GM12878 (cell line): ENCODE results near the gene SLC43A1. TPM values are rescaled to one million over a fixed set of nuclear protein-coding genes. Genes with fewer than 3 reads are reported as not detected.

Source experiments
- ATAC-seq: fragments of 200-7000 bp; cut with Tn5 transposase; 3 replicates; pipeline ENCODE4 v1.9.1; 2020; ENCODE audit warnings: mild to moderate bottlenecking, moderate library complexity
- BruUV-seq: library from RNA; stranded (reverse); fragments of 400-500 nt; replicated peaks from 2 replicates; lab custom pipeline; 2021; lab: Mats Ljungman, UMichigan
- CTCF ChIA-PET: fragments of 300-600 bp; sonication (Branson Sonifier 250); formaldehyde crosslinking; extraction: SDS; loops from one replicate; lab custom pipeline; 2021; ENCODE audit warnings: inconsistent platforms; lab: Yijun Ruan, JAX
- POLR2A ChIA-PET: fragments of 350-600 bp; formaldehyde crosslinking; extraction: SDS; loops from one replicate; lab custom pipeline; 2021; ENCODE audit warnings: inconsistent platforms; lab: Charles Lee
- RAD21 ChIA-PET: fragments of 300-600 bp; sonication (Branson Sonifier 250); formaldehyde crosslinking; loops from one replicate; lab custom pipeline; 2023; ENCODE audit warnings: antibody characterized with exemption; ENCODE audit not compliant: unreplicated experiment; lab: Charles Lee
- SMC1A ChIA-PET: fragments of 300-600 bp; sonication (Branson Sonifier 250); formaldehyde crosslinking; loops from one replicate; lab custom pipeline; 2023; ENCODE audit not compliant: unreplicated experiment, uncharacterized antibody; lab: Charles Lee
- DNase-seq: peaks from one replicate; pipeline ENCODE4 v3.0.0-alpha.2; 2011; ENCODE audit warnings: low read depth, low spot score
- FAIRE-seq: peaks from 3 replicates; lab custom pipeline; 2011; peaks lifted over from hg19 to GRCh38; lab: Jason Lieb, UNC
- H2AFZ ChIP-seq: 2 replicates; pipeline ENCODE4 v1.6.0; 2011; ENCODE audit warnings: low read depth, low read length, control low read depth; ENCODE audit not compliant: control insufficient read depth
- H3K27ac ChIP-seq: 2 replicates; pipeline ENCODE4 v1.5.1; 2011; ENCODE audit warnings: control low read depth; ENCODE audit not compliant: control insufficient read depth, insufficient read depth
- H3K27me3 ChIP-seq, 2 experiments: replicated peaks in 1 of 2; 2 replicates each; pipeline versions ENCODE4 v1.6.0 to v1.6.1; 2011; ENCODE audit warnings: low read length in 1 of 2; ENCODE audit not compliant: control insufficient read depth in 2 of 2, insufficient read depth in 2 of 2
- H3K36me3 ChIP-seq, 2 experiments: 2 replicates each; pipeline ENCODE4 v1.5.1; 2011; ENCODE audit warnings: low read length in 1 of 2; ENCODE audit not compliant: control insufficient read depth in 2 of 2, insufficient read depth in 2 of 2
- H3K4me1 ChIP-seq: 2 replicates; pipeline ENCODE4 v1.6.1; 2011; ENCODE audit warnings: mild to moderate bottlenecking, low read length, moderate library complexity, mixed read lengths; ENCODE audit not compliant: control insufficient read depth, insufficient read depth
- H3K4me2 ChIP-seq: 2 replicates; pipeline ENCODE4 v1.6.0; 2011; ENCODE audit warnings: control low read depth; ENCODE audit not compliant: control insufficient read depth, insufficient read depth
- H3K4me3 ChIP-seq: fragments of 200-600 bp; sonication (generic); 2 replicates; pipeline ENCODE4 v1.5.1; 2016
- H3K79me2 ChIP-seq: 2 replicates; pipeline ENCODE4 v1.6.0; 2011; ENCODE audit warnings: low read length; ENCODE audit not compliant: control insufficient read depth, insufficient read depth
- H3K9ac ChIP-seq: 2 replicates; pipeline ENCODE4 v1.8.0; 2011; ENCODE audit warnings: low read length, control low read depth, mixed read lengths; ENCODE audit not compliant: control insufficient read depth, insufficient read depth
- H3K9me3 ChIP-seq: replicated peaks from 3 replicates; pipeline ENCODE4 v1.5.1; 2011; ENCODE audit warnings: mild to moderate bottlenecking, low read length; ENCODE audit not compliant: control insufficient read depth, insufficient read depth
- H4K20me1 ChIP-seq: 2 replicates; pipeline ENCODE4 v1.6.0; 2011; ENCODE audit not compliant: control insufficient read depth, insufficient read depth
- HDAC6 ChIP-seq: fragments of 200-600 bp; sonication (generic); IDR thresholded peaks from one replicate; pipeline ENCODE4 v1.8.0; 2017; ENCODE audit warnings: antibody characterized with exemption; ENCODE audit not compliant: unreplicated experiment
- RAD21 ChIP-seq: IDR thresholded peaks from 2 replicates; pipeline ENCODE4 v1.6.1; 2011; ENCODE audit warnings: mild to moderate bottlenecking, low read depth, low read length, moderate library complexity; ENCODE audit not compliant: insufficient read depth
- RUNX3 ChIP-seq: IDR thresholded peaks from 2 replicates; pipeline ENCODE4 v1.6.1; 2012; ENCODE audit warnings: low read length, inconsistent platforms
- SMARCA5 ChIP-seq: fragments of 450-650 bp; IDR thresholded peaks from 2 replicates; pipeline ENCODE4 v1.6.1; 2017; ENCODE audit warnings: mild to moderate bottlenecking
- SMC3 ChIP-seq: IDR thresholded peaks from 2 replicates; pipeline ENCODE4 v1.6.1; 2011; ENCODE audit warnings: low read length, improper control_type of control experiment, borderline replicate concordance
- YY1 ChIP-seq: IDR thresholded peaks from 2 replicates; pipeline ENCODE4 v1.6.1; 2011; ENCODE audit warnings: low read depth, mild to moderate bottlenecking, low read length
- WGBS: methylation state at CpG from one replicate; pipeline ENCODE4 v1.1.6; 2016; ENCODE audit warnings: low lambda C conversion rate; ENCODE audit not compliant: insufficient replicate concordance, insufficient coverage; ENCODE audit errors: missing lambda C conversion rate; 5-methylcytosine and 5-hydroxymethylcytosine counted together
- in situ Hi-C: fragments of 300-500 bp; cut with MboI; formaldehyde crosslinking; loops from 9 replicates; pipeline ENCODE4 v1.14.3; 2018; ENCODE audit warnings: mixed read lengths
- intact Hi-C: fragments of 100-400 bp; cut with micrococcal nuclease; formaldehyde crosslinking; loops from one replicate; pipeline ENCODE4 v1.14.2; 2022; ENCODE audit not compliant: unreplicated experiment
- polyA plus RNA-seq, 11 experiments: library from polyadenylated mRNA; depleted of rRNA in 4 of 11; unstranded in 6 of 11; stranded (reverse) in 5 of 11; fragments of >200 nt; fragmentation: Nextera tagmentation in 4 of 11; fragmentation: Illumina TruSeq in 1 of 11; extraction: Ambion mirVana in 4 of 11; extraction: Trizol in 1 of 11; gene quantifications; 1 replicate in 1 of 11; 2 replicates in 10 of 11; pipeline versions ENCODE4 v1.2.1 to v1.2.3, GENCODE V29; 2011 to 2016; ENCODE audit warnings: inconsistent platforms in 2 of 11, missing spikeins in 2 of 11, low read depth in 1 of 11
- total RNA-seq, 4 experiments: library from RNA; depleted of rRNA in 3 of 4; stranded (reverse); fragments of >200 nt in 3 of 4; fragmentation: Illumina TruSeq in 1 of 4; extraction: Trizol in 1 of 4; gene quantifications; 2 replicates each; pipeline versions ENCODE4 v1.2.1 to v1.2.3, GENCODE V29; 2013 to 2021
- TF ChIP-seq, protein P1 (sequence below), 3 experiments: IDR thresholded peaks in 2 of 3; conservative IDR thresholded peaks in 1 of 3; 2 replicates each; pipeline ENCODE4 v1.5.1; 2011; ENCODE audit warnings: low read depth in 3 of 3, low read length in 3 of 3, mild to moderate bottlenecking in 3 of 3, control low read depth in 2 of 3, moderate library complexity in 2 of 3, inconsistent platforms in 1 of 3, mixed read lengths in 1 of 3; ENCODE audit not compliant: control insufficient read depth in 2 of 3, insufficient read depth in 1 of 3; ENCODE audit errors: extremely low read depth in 1 of 3

Gene SLC43A1
- total and polyA plus RNA-seq, 10 of the 15 experiments (the other 5 are each of a cell fraction or from before 2014, with no cell fraction given) = 1.0 to 17.8 (median 12.6) TPM

DNA sequence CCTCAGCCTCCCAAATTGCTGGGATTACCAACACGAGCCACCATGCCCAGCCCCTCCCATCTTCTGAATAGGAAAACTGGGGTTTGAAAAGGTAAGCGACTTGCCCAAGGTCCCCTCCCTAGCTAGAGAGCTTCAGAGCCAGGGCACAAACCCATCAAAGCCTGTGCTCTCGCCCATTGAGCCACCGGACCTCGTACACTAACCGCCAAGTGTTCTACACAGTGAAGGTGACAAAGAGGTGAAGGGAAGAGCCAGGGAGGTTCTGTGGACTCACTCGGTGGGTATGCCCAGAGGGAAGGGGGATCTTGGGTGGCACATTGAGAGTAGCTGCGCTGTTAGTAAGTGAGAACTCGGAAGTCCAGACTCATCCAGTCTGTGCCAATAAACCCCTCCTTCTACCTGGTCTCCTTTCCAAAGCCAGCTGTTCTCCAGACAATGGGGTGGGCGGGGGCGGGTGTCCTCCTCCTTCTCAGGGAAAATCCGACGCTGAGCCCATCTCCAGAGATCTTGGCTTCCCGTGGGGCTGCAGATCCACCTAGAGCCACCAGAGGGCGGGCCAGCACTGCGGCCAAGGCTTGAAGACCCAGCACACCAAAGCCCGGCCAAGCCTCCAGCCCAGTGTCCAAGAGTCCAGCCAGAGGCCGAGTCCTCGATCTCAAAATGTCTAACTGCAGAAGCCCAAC, 58.4 kb downstream of the SLC43A1 start:
- peak; percentile 94 for FAIRE-seq
- no peak overlapping the region for H3K9ac ChIP-seq
- no peak overlapping the region for H3K4me3 ChIP-seq

More for the DNA sequence above, 58.4 kb downstream of the SLC43A1 start:
- no TSS peak for BruUV-seq
- SMC1A ChIA-PET = interaction anchor here (0.6 to 5.1 kb wide), 22 partner anchors 9 to 185 kb away, joined by 3 to 95 read pairs (median 5); partner anchors contain the start of genes SLC43A1, SLC43A3, TIMM10 and TNKS1BP1
- in situ Hi-C loops = no loop called here
- H3K36me3 ChIP-seq = no peaks in the 10 kb centered on the region
- CTCF ChIA-PET = interaction anchor here (0.6 to 9.4 kb wide), 41 partner anchors 8 to 344 kb away, joined by 3 to 321 read pairs (median 7); partner anchors contain the start of genes CLP1, SLC43A1, SSRP1 and TIMM10
- no peaks in the 10 kb centered on the region for H3K79me2 ChIP-seq
- no peak overlapping the region for H3K27ac ChIP-seq
- intact Hi-C loops = loop anchor here (1.0 kb wide), 3 partner anchors 23 to 112 kb away; no protein-coding TSS in a partner anchor
- H3K4me1 ChIP-seq = peaks cover 20% of the 10 kb centered on the region
- RAD21 ChIA-PET = interaction anchor here (0.6 to 3.8 kb wide), 23 partner anchors 15 to 1908 kb away, joined by 3 to 79 read pairs (median 7); partner anchors contain the start of gene SLC43A1
- peaks cover 5% of the 10 kb centered on the region in 2 experiments for H3K27me3 ChIP-seq
- TF ChIP-seq YY1 = peak; percentile 72
- TF ChIP-seq RAD21 = peak; percentile 90
- no peak for TF ChIP-seq HDAC6
- peak; percentile 32 for TF ChIP-seq RUNX3
- TF ChIP-seq SMC3 = peak; percentile 93
- TF ChIP-seq SMARCA5 = no peak
- TF ChIP-seq, protein P1, sequence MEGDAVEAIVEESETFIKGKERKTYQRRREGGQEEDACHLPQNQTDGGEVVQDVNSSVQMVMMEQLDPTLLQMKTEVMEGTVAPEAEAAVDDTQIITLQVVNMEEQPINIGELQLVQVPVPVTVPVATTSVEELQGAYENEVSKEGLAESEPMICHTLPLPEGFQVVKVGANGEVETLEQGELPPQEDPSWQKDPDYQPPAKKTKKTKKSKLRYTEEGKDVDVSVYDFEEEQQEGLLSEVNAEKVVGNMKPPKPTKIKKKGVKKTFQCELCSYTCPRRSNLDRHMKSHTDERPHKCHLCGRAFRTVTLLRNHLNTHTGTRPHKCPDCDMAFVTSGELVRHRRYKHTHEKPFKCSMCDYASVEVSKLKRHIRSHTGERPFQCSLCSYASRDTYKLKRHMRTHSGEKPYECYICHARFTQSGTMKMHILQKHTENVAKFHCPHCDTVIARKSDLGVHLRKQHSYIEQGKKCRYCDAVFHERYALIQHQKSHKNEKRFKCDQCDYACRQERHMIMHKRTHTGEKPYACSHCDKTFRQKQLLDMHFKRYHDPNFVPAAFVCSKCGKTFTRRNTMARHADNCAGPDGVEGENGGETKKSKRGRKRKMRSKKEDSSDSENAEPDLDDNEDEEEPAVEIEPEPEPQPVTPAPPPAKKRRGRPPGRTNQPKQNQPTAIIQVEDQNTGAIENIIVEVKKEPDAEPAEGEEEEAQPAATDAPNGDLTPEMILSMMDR (IDR thresholded peaks at IDR 0.05 in 2 of 3, conservative IDR thresholded peaks at IDR 0.05 in 1 of 3; ENCODE audit: control insufficient read depth in 2 of 3, extremely low read depth in 1 of 3, insufficient read depth in 1 of 3, low read depth in 3 of 3, low read length in 3 of 3) = peak; percentile 94 to 100 (median 98); a peak in 5 of 6 replicates
- TF ChIP-seq, all 136 proteins: peak for 5
- no peak for DNase-seq
- H3K9me3 ChIP-seq = no peaks in the 10 kb centered on the region
- peak overlapping the region; percentile 92 for H3K4me2 ChIP-seq
- POLR2A ChIA-PET = no interaction called here
- peak; percentile 82 for ATAC-seq
- H2AFZ ChIP-seq = peak overlapping the region; percentile 23
- 13% methylated on average over 18 of the region's 19 CpGs for WGBS
- 0 out of 2 replicates have a peak, but pooled peaks cover 2% of the 10 kb centered on the region for H4K20me1 ChIP-seq
